Measurements from ENCODE around the gene BACE2.

BACE2 gene

DNA sequence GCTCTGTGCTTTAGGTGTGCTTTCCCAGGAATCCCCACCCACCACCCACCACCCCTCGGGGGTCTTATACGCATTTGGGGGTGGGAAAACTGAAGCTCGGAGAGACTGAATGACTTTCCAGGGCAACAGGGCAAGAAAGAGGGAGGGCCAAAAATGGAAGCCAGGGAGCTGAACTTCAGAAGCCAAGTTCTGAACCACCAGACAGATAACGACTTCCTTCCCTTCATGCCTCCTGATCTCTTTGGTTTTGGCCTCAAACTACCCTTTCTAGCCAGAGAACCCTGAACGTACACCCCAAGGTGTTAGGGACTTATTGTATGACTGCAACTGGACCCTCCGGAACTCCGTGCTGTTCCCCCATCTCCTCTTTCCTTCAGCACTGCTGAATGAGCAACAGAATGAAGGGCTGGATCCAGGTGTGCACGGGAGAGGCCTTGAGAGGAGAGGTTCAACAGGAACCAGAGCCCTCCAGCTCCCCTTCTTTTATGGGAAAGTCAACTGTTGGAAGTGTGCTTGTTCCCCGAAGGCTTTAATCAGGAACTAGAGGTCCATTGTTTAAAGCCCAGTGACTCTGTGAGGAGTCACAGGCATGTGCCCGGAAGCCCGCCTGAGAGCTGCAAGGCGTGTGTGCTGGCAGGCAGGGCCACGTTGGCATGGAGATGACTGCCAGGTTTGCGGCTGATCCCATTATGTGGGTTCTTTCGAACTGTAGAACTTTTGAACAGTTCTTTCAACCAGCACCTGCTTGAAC, 3.1 kb downstream of the BACE2 start:
- peak; percentile 53 for DNase-seq (ENCODE audit: low read depth, low spot score)
- TF ChIP-seq, protein P1, sequence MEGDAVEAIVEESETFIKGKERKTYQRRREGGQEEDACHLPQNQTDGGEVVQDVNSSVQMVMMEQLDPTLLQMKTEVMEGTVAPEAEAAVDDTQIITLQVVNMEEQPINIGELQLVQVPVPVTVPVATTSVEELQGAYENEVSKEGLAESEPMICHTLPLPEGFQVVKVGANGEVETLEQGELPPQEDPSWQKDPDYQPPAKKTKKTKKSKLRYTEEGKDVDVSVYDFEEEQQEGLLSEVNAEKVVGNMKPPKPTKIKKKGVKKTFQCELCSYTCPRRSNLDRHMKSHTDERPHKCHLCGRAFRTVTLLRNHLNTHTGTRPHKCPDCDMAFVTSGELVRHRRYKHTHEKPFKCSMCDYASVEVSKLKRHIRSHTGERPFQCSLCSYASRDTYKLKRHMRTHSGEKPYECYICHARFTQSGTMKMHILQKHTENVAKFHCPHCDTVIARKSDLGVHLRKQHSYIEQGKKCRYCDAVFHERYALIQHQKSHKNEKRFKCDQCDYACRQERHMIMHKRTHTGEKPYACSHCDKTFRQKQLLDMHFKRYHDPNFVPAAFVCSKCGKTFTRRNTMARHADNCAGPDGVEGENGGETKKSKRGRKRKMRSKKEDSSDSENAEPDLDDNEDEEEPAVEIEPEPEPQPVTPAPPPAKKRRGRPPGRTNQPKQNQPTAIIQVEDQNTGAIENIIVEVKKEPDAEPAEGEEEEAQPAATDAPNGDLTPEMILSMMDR (IDR thresholded peaks at IDR 0.05; ENCODE audit: low read depth, low read length), result no peak
- no peak overlapping the region for H3K4me3 ChIP-seq (ENCODE audit: low read depth, low read length)
- in situ Hi-C loops (cut with HindIII; ENCODE audit: low sequenced_read_pairs), result no loop called here

DNA sequence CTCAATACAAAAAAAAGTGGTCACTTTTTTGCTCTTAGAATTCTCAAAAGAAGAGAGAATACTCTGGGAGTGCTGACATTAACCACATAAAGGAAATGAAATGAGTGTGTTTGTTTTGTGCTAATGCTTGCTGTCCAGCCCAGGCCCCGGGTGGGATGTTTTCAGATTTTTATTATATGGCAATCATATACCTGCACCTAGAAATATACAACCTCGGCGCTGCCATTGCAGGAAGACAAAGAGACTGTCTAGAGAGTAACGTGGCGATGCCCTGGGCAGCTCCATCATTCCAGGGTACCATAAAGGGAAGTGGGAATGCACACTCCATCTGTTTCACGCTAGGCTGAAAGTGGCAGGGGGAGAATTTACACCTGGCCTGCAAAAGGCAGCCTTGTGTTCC, 7.1 kb downstream of the BACE2 start:
- TF ChIP-seq, protein P1 (IDR thresholded peaks at IDR 0.05; ENCODE audit: low read depth, low read length), result no peak
- no peak for DNase-seq (ENCODE audit: low read depth, low spot score)
- H3K4me3 ChIP-seq (ENCODE audit: low read depth, low read length), result no peak overlapping the region
- in situ Hi-C loops (cut with HindIII; ENCODE audit: low sequenced_read_pairs), result no loop called here

DNA sequence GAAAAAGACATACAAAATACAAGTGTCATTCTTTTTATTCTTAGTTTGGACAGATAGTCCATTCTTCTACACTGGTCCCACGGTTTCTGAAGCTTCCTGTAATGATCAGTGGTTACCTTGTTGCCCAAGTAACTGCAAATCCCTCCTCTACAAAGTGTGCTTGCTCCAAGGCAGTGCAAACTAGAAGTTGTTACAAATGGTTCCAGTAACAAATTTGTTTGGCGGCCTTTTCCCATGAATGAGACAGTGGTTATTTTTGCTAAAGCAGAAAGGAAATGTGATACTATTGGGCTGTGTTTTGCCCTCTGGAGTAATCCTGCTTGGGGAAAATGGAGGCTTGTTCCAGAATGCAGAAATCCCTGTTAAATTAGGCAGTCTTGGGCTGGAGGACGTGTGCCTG, 8.9 kb downstream of the BACE2 start:
- no peak overlapping the region for H3K4me3 ChIP-seq (ENCODE audit: low read depth, low read length)
- no peak for DNase-seq (ENCODE audit: low read depth, low spot score)
- in situ Hi-C loops (cut with HindIII; ENCODE audit: low sequenced_read_pairs), result no loop called here
- TF ChIP-seq, protein P1 (IDR thresholded peaks at IDR 0.05; ENCODE audit: low read depth, low read length), result no peak

DNA sequence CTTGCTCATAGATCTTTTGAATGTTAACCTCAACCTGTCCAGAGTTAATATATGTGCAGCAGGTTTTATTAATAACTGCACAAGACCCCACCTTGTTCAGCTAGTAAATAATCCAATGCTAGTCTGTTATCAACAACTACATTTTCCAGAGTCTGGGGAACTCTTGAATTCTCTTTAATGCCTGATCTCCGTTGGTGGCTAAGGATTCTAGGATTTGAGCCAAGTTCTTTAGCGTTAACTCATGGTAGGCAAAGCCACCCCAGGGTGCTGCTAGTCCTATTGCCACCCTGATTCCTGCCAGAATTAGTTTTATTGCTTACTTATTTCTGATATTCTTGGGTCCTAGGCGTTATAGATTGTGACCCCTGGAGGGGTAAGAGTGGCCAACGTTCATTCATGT, 12.8 kb downstream of the BACE2 start:
- DNase-seq (ENCODE audit: low read depth, low spot score), result no peak
- no peak overlapping the region for H3K4me3 ChIP-seq (ENCODE audit: low read depth, low read length)
- TF ChIP-seq, protein P1 (IDR thresholded peaks at IDR 0.05; ENCODE audit: low read depth, low read length), result no peak
- in situ Hi-C loops (cut with HindIII; ENCODE audit: low sequenced_read_pairs), result no loop called here

DNA sequence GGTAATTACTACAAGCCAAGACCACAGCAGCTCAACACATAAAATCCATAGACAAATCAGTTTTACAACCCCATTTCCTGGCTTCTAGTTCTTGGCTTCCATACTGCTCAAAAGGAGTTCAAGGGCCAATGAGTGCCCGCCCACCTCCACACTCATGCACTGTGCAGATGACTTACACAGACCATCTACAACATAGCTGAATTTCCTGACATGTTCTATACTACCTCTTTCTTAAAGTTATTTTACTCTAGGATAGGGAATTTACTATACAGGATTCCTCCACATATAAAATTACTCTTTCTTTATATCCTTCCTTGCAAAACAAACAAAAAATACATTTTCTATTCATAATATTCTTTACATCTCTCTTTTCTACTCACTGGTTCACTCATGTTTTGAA, 14.6 kb downstream of the BACE2 start:
- in situ Hi-C loops (cut with HindIII; ENCODE audit: low sequenced_read_pairs), result no loop called here
- no peak overlapping the region for H3K4me3 ChIP-seq (ENCODE audit: low read depth, low read length)
- no peak for DNase-seq (ENCODE audit: low read depth, low spot score)
- TF ChIP-seq, protein P1 (IDR thresholded peaks at IDR 0.05; ENCODE audit: low read depth, low read length), result no peak

DNA sequence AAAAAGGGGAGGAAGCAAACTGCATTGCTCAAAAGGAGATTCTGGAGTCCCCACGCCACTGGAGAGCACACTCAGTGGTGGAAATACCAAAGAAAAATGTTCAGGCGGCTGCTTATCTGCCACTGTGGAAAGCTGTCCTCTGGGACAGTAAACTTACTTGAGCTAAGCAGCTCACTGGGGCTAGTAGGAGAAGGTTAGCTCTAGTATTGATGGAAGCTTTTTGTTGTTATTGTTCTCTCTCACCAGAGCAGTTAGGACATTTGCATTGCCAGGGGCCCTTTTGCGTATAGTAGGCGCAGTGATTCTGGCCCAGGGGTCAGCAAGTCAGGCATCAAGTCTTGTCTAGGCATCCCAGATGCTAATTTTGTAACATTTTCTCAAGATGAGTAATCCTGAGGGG, 15.6 kb downstream of the BACE2 start:
- TF ChIP-seq, protein P1 (IDR thresholded peaks at IDR 0.05; ENCODE audit: low read depth, low read length), result no peak
- in situ Hi-C loops (cut with HindIII; ENCODE audit: low sequenced_read_pairs), result no loop called here
- H3K4me3 ChIP-seq (ENCODE audit: low read depth, low read length), result no peak overlapping the region
- DNase-seq (ENCODE audit: low read depth, low spot score), result no peak

Data from astrocyte of the spinal cord (primary cell).